Pancreas (tissue), 10 donors: ENCODE results near the gene PARVG. TPM values are rescaled to one million over a fixed set of nuclear protein-coding genes. Genes with fewer than 3 reads are reported as not detected.

Source experiments
- ATAC-seq, 4 donors: fragments of 200-7000 bp; cut with Tn5 transposase; one replicate each; pipeline versions ENCODE4 v1.8.0 to v1.9.1; 2020; ENCODE audit warnings: mild to moderate bottlenecking in 4 of 4, moderate library complexity in 4 of 4
- DNase-seq, 6 donors: peaks; one replicate each; pipeline ENCODE4 v3.0.0-alpha.2; 2020
- FAIRE-seq: peaks from 2 replicates; lab custom pipeline; 2012; peaks lifted over from hg19 to GRCh38; lab: Jason Lieb, UNC
- H3K27ac ChIP-seq, 4 donors: fragments of 200-600 bp; sonication (generic); 1 replicate in 3 of 4; 2 replicates in 1 of 4; pipeline versions ENCODE4 v1.5.0 to v1.8.0; 2020
- H3K27me3 ChIP-seq, 4 donors: fragments of 200-600 bp; one replicate each; pipeline ENCODE4 v1.8.0; 2021
- H3K36me3 ChIP-seq, 3 donors: fragments of 200-600 bp; sonication (generic) in 1 of 3; one replicate each; pipeline versions ENCODE4 v1.5.0 to v1.8.0; 2020 to 2021
- H3K4me1 ChIP-seq, 3 donors: fragments of 200-600 bp; one replicate each; pipeline ENCODE4 v1.8.0; 2021
- H3K4me3 ChIP-seq, 4 donors: fragments of 200-600 bp; sonication (generic) in 2 of 4; one replicate each; pipeline versions ENCODE4 v1.5.0 to v1.8.0; 2020 to 2021
- H3K9me3 ChIP-seq, 4 donors: fragments of 200-600 bp; one replicate each; pipeline ENCODE4 v1.8.0; 2021
- CTCF ChIP-seq, 4 donors: fragments of 200-600 bp; sonication (generic) in 3 of 4; IDR thresholded peaks; one replicate each; pipeline versions ENCODE4 v1.5.0 to v1.8.0; 2021; ENCODE audit warnings: antibody characterized with exemption in 4 of 4
- WGBS, 2 donors: extraction: QIAGEN DNeasy Blood & Tissue Kit; methylation state at CpG; one replicate each; pipeline ENCODE4 v1.1.7; 2013; 5-methylcytosine and 5-hydroxymethylcytosine counted together
- intact Hi-C, 3 donors: fragments of 100-400 bp; cut with DNase I; formaldehyde crosslinking; loops; one replicate each; pipeline versions ENCODE4 v1.11.1 to v1.14.2; 2022
- polyA plus RNA-seq, 2 donors: library from polyadenylated mRNA; stranded (reverse); fragments of 200-250 nt; gene quantifications; one replicate each; pipeline ENCODE4 v1.2.3, GENCODE V29; 2013
- total RNA-seq, 6 donors: library from RNA; stranded (reverse); fragmentation: NEBNext Ultra II Directional in 4 of 6; extraction: Animal tissue kit (Norgen Biotek cat#: 25700) in 4 of 6; gene quantifications; one replicate each; pipeline versions ENCODE4 v1.2.1 to v1.2.4, GENCODE V29; 2021 to 2023
- donor health status: healthy with polysubstance abuse.
- donor health status: DM: no; HTN: no; CAD: no; lungs with moderate emphysema.
- donor health status: DM: no; HTN: no; CAD: no.
- donor health status: control.
- donor health status: control.
- donor health status: Bipolar disorder and iron deficiency.
- donor health status: DM: yes; HTN: yes; CAD: no.
- donor health status: DM: no; HTN: no; CAD: no.
- donor health status: DM: no; HTN: no; CAD: no.
- donor health status: DM: yes; HTN: yes; CAD: no.

The PARVG gene
- total and polyA plus RNA-seq, 8 donors, result 1.1 to 17.0 (median 3.2) TPM

DNA sequence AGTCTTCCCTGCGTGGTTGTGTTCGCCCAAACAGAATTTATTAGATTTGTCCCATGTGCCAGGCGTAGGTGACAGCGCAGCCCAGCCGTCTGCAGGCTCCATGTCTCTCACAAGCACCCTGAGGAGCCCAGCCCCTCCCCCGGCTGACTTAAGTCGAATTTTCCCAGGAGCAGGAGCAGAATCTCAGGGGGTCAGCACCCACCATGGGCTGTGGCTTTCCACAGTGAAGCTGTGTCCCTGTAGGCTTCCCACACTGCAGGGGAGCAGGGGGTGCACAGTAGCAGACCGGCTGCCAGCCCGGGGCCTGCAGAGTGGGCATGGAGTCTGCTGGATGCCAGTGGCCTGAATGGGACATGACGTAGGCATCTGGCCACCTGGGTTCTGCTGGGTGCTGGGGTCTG is 16.0 kb downstream of the PARVG start:
- no peak for TF ChIP-seq CTCF (IDR thresholded peaks at IDR 0.05)
- Histone ChIP-seq H3K36me3 (no peaks in the 10 kb centered on the region), H3K27ac (no peak overlapping the region), H3K4me3 (no peak overlapping the region), H3K27me3 (no peaks in the 10 kb centered on the region), H3K4me1 (no peaks in the 10 kb centered on the region), H3K9me3 (no peaks in the 10 kb centered on the region)
- intact Hi-C loops, result no loop called here
- ATAC-seq, result no peak
- DNase-seq, result peak in 1 of 6 donors; percentile 31
- 51 to 60% methylated on average over 10 of the region's 10 CpGs for WGBS, 2 donors
- no peak for FAIRE-seq

GRCh38 chr22:44197271-44197670 is 16.5 kb downstream of the PARVG start:
- H3K27me3 ChIP-seq, result no peaks in the 10 kb centered on the region
- intact Hi-C loops, result no loop called here
- FAIRE-seq (no peak), ATAC-seq (no peak), DNase-seq (no peak)
- no peaks in the 10 kb centered on the region for H3K36me3 ChIP-seq
- 66 to 82% methylated on average over 2 of the region's 2 CpGs for WGBS, 2 donors
- no peak overlapping the region for H3K27ac ChIP-seq
- no peaks in the 10 kb centered on the region for H3K9me3 ChIP-seq
- no peak overlapping the region for H3K4me3 ChIP-seq
- H3K4me1 ChIP-seq, result no peaks in the 10 kb centered on the region
- no peak for TF ChIP-seq CTCF (IDR thresholded peaks at IDR 0.05)

- ATAC-seq (no peak), DNase-seq (no peak), FAIRE-seq (no peak)
- Histone ChIP-seq H3K4me3 (no peak overlapping the region), H3K4me1 (no peaks in the 10 kb centered on the region), H3K27me3 (no peaks in the 10 kb centered on the region), H3K27ac (no peak overlapping the region), H3K9me3 (no peaks in the 10 kb centered on the region), H3K36me3 (no peaks in the 10 kb centered on the region)
- 44 to 64% methylated on average over 2 of the region's 2 CpGs for WGBS, 2 donors
- intact Hi-C loops, result no loop called here
- no peak for TF ChIP-seq CTCF (IDR thresholded peaks at IDR 0.05)
These were observed 18.4 kb downstream of the PARVG start for GRCh38 chr22:44199164-44199563.

DNA sequence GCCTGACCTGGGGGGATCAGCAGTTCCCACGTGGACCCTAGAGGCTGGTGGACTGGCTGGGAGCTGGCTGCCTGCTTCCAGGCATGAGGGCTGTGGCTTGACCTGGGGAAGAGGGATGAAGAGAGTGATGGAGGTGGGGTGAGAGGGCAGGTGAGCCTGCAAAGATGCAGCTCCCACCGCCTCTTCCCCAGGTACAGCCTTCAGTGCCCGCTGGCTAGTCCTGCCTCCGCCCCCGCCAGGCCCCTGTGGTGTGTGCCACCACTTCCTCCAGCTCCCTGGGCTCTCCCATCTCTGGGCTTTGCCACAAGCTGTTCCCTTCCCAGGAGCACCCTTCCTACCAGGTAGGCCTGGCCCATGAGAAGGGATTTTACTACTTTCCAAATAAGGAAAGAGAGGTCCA is 19.1 kb downstream of the PARVG start:
- H3K9me3 ChIP-seq, result no peaks in the 10 kb centered on the region
- 31 to 71% methylated on average over 1 to 5 of the region's 5 CpGs for WGBS, 2 donors
- no peak overlapping the region for H3K27ac ChIP-seq
- no peak for FAIRE-seq
- intact Hi-C loops, result no loop called here
- no peaks in the 10 kb centered on the region for H3K4me1 ChIP-seq
- TF ChIP-seq CTCF (IDR thresholded peaks at IDR 0.05), result no peak
- no peaks in the 10 kb centered on the region for H3K27me3 ChIP-seq
- H3K4me3 ChIP-seq, result no peak overlapping the region
- H3K36me3 ChIP-seq, result no peaks in the 10 kb centered on the region
- DNase-seq, result peak in 1 of 6 donors; percentile 33
- no peak for ATAC-seq

GRCh38 chr22:44200451-44200850 is 19.7 kb downstream of the PARVG start:
- TF ChIP-seq CTCF (IDR thresholded peaks at IDR 0.05), result no peak
- no peaks in the 10 kb centered on the region for H3K9me3 ChIP-seq
- FAIRE-seq, result no peak

More at GRCh38 chr22:44200451-44200850, 19.7 kb downstream of the PARVG start:
- ATAC-seq (no peak), DNase-seq (peak in 1 of 6 donors; percentile 40)
- Histone ChIP-seq H3K27me3 (no peaks in the 10 kb centered on the region), H3K36me3 (no peaks in the 10 kb centered on the region), H3K27ac (no peak overlapping the region), H3K4me3 (no peak overlapping the region), H3K4me1 (no peaks in the 10 kb centered on the region)
- intact Hi-C loops, result no loop called here
- 71 to 78% methylated on average over 6 of the region's 6 CpGs for WGBS, 2 donors
